H1 (cell line): Measurements from ENCODE around the gene PLEKHA5.

Source experiments
- CREB1 ChIP-seq: IDR thresholded peaks from 2 replicates; pipeline ENCODE4 v1.6.1; 2012; ENCODE audit warnings: inconsistent platforms
- CTCF ChIP-seq, 3 experiments: IDR thresholded peaks; 1 replicate in 2 of 3; 2 replicates in 1 of 3; pipeline versions ENCODE4 v1.5.1 to v1.6.1; 2011; ENCODE audit warnings: low read length in 3 of 3, mild to moderate bottlenecking in 3 of 3, inconsistent platforms in 2 of 3, low read depth in 1 of 3, moderate library complexity in 1 of 3; ENCODE audit not compliant: insufficient read depth in 1 of 3; ENCODE audit errors: control extremely low read depth in 1 of 3
- EP300 ChIP-seq, 2 experiments: IDR thresholded peaks; 1 replicate in 1 of 2; 2 replicates in 1 of 2; pipeline ENCODE4 v1.6.1; 2011 to 2012; ENCODE audit warnings: low read depth in 2 of 2, low read length in 2 of 2, mild to moderate bottlenecking in 2 of 2, borderline replicate concordance in 1 of 2, inconsistent platforms in 1 of 2, moderate library complexity in 1 of 2
- POLR2A ChIP-seq, 2 experiments: IDR thresholded peaks; 1 replicate in 1 of 2; 2 replicates in 1 of 2; pipeline ENCODE4 v1.6.1; 2011; ENCODE audit warnings: low read depth in 2 of 2, low read length in 2 of 2, mild to moderate bottlenecking in 2 of 2; ENCODE audit errors: control extremely low read depth in 1 of 2
- RFX5 ChIP-seq: IDR thresholded peaks from 2 replicates; pipeline ENCODE4 v1.6.1; 2011; ENCODE audit warnings: low read depth, low read length, improper control_type of control experiment, borderline replicate concordance

DNA sequence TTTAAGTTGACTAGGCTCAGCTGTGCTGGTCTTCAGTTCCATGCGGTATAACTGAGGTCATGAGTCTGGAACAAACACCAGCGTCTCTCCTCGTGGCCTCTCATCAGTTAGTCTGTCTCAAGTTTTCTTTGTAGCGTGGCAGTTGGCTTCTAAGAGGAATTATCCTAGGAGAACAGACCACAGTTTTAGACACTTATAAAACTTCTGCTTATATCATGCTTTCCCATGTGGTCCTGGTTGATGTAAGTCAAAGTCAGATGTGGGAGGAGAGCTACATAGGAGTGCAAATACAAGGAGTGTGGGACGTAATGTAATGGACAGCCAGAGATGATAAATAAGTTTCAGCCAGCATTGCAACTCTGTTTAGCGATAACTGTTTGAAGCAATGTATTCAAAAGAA, 14.8 kb downstream of the PLEKHA5 start:
- TF ChIP-seq CREB1 (no peak), RFX5 (no peak), CTCF (IDR thresholded peaks at IDR 0.05; ENCODE audit: control extremely low read depth in 1 of 3, insufficient read depth in 1 of 3, low read depth in 1 of 3, low read length in 3 of 3) (no peak), EP300 (IDR thresholded peaks at IDR 0.05; ENCODE audit: borderline replicate concordance in 1 of 2, low read depth in 2 of 2, low read length in 2 of 2) (no peak), POLR2A (IDR thresholded peaks at IDR 0.05; ENCODE audit: control extremely low read depth in 1 of 2, low read depth in 2 of 2, low read length in 2 of 2) (no peak)
